ENCODE data around the gene PKP3.

DNA sequence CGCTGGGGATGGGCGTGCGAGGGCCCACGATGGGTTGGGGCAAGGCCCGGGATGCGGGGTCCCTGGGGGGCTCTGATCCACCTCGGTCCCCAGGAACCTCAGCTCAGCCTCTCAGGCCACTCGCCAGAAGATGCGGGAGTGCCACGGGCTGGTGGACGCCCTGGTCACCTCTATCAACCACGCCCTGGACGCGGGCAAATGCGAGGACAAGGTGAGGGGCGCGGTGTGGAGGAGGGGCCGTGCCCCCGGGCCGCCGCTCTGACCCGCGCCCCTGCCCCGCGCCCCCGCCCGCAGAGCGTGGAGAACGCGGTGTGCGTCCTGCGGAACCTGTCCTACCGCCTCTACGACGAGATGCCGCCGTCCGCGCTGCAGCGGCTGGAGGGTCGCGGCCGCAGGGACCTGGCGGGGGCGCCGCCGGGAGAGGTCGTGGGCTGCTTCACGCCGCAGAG lies 6.3 kb downstream of the PKP3 start:
- TF ChIP-seq, protein P1, sequence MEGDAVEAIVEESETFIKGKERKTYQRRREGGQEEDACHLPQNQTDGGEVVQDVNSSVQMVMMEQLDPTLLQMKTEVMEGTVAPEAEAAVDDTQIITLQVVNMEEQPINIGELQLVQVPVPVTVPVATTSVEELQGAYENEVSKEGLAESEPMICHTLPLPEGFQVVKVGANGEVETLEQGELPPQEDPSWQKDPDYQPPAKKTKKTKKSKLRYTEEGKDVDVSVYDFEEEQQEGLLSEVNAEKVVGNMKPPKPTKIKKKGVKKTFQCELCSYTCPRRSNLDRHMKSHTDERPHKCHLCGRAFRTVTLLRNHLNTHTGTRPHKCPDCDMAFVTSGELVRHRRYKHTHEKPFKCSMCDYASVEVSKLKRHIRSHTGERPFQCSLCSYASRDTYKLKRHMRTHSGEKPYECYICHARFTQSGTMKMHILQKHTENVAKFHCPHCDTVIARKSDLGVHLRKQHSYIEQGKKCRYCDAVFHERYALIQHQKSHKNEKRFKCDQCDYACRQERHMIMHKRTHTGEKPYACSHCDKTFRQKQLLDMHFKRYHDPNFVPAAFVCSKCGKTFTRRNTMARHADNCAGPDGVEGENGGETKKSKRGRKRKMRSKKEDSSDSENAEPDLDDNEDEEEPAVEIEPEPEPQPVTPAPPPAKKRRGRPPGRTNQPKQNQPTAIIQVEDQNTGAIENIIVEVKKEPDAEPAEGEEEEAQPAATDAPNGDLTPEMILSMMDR (IDR thresholded peaks at IDR 0.05; ENCODE audit: low read depth, low read length), result no peak
- TF ChIP-seq POLR2A (IDR thresholded peaks at IDR 0.05; ENCODE audit: extremely low read depth, insufficient read length) (no peak), MYC (IDR thresholded peaks at IDR 0.05; ENCODE audit: low read depth, low read length) (no peak)

All from NB4 (cell line).